ENCODE data around the gene RCAN2.

RCAN2 gene

DNA sequence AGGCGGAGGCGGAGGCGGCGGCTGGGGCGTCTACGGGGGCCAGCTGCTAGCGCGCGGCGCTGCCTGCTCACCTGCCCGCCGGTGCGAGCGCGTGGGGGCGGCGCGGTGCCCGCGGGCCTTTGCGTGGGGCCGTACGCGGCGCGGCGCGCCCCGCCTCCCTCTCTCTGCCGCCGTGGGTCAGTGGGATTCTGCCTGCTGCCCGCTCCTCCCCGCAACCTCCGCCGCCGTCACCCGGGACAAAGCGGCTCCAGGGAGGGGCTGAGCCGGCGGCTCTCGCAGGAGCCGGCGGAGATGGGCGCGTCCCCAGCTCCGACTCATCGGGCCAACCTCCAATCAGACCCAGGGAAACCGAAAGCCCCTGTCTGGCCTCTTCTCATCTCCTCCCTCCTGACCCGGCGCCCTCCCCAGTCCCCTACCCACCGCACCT is at the start of gene RCAN2:
Gene RCAN2, minus strand, starts transcription at position 249 of the 427 bp plus-strand sequence.
- DNase-seq (ENCODE audit: low spot score) = no peak

GRCh38 chr6:46539866-46540265 is 48.6 kb upstream of the RCAN2 start:
- no peak for DNase-seq (ENCODE audit: low spot score)

- DNase-seq (ENCODE audit: low spot score) = no peak
Observed at GRCh38 chr6:46538800-46539480, 47.7 kb upstream of the RCAN2 start.

- no peak for DNase-seq (ENCODE audit: low spot score)
Observed at GRCh38 chr6:46530896-46531295, 39.6 kb upstream of the RCAN2 start.

GRCh38 chr6:46528961-46529750 is 37.9 kb upstream of the RCAN2 start:
- no peak for DNase-seq (ENCODE audit: low spot score)

GRCh38 chr6:46526607-46527006 is 35.4 kb upstream of the RCAN2 start:
- no peak for DNase-seq (ENCODE audit: low spot score)

DNA sequence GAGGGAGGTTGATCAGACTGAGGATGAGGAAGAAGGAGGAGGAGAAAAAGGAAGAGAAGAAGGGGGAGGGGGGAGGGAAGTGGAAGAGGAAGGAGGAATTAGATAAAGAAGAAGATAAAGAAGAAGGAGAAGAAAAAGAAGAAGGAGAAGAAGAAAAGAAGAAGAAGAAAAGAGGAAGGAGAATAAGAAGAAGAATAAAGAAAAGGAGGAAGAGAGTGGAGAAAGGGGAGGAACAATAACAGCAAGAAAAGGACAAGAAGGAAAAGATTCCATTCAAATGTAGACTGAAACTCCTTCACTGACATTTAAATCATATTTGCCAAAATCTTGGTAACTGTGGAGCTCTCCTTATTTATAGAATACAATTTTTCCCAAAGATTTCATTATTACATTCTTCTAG is 34.3 kb upstream of the RCAN2 start:
- no peak for DNase-seq (ENCODE audit: low spot score)

DNA sequence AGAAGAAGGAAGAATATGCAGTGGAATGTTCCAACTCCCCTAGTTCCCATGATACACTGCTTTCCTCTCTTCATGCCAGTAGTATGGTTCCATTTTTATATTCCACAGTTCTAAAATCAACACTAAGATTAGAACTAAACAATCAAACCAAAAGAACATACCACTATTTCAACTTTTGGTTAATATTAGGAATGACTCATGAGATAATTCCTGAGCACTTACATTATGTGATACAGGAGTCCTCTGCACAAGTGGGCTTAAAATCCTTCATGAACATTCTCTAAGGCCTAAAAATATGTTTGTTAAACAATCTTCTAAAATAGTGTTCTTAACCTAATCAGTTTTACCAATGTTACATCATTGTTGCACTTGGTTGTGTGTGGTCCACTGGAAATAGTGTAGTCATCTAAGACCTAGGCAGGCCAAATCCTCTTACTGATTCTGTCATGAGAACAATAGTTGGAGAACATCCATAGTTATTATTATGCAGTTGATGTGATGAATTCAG is 30.3 kb upstream of the RCAN2 start:
- DNase-seq (ENCODE audit: low spot score) = no peak

DNA sequence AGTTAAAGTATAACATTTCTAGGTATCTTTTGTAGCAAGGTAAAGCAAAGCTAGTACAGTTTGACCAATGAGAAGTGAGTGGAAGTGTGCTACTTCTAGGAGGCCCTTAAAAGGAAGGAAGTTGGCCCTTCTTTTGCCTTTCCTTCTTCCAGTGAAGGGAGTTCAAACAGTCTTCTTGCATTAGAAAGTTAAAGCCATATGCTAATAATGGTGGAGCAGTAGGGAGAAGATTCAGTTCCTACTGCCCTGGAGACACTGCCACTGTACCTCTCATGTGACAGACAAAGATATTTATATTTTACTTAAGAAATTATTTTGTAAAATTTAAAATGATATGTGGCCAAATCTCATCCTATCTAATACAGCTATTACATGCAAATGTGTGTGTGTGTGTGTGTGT is 26.0 kb upstream of the RCAN2 start:
- no peak for DNase-seq (ENCODE audit: low spot score)

GRCh38 chr6:46513533-46513932 is 22.3 kb upstream of the RCAN2 start:
- no peak for DNase-seq (ENCODE audit: low spot score)

DNA sequence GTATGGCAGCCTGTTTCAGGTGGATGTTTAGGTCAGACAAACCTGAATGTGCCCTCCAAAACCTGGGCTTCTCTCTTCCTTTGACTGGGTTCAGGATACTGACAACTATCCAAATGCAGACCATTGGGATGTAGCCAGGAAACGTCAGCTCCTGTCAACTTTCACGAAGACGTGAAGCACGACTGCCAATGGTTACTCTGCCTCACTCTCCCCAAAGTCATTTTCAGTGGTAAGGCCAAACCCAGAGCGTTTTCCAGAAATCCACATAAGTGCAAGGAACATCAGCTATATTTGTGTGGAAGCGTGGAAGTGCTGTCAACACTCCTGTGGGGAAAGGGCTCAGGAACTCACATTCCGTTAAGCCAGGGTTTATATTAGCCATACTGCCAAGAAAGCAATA is 20.1 kb upstream of the RCAN2 start:
- DNase-seq (ENCODE audit: low spot score) = no peak

GRCh38 chr6:46510651-46511050 is 19.4 kb upstream of the RCAN2 start:
- DNase-seq (ENCODE audit: low spot score) = no peak

GRCh38 chr6:46509981-46510510 is 18.8 kb upstream of the RCAN2 start:
- DNase-seq (ENCODE audit: low spot score) = no peak

- no peak for DNase-seq (ENCODE audit: low spot score)
Observed at GRCh38 chr6:46509063-46509462, 17.8 kb upstream of the RCAN2 start.

GRCh38 chr6:46507426-46507825 is 16.2 kb upstream of the RCAN2 start:
- DNase-seq (ENCODE audit: low spot score) = no peak

DNA sequence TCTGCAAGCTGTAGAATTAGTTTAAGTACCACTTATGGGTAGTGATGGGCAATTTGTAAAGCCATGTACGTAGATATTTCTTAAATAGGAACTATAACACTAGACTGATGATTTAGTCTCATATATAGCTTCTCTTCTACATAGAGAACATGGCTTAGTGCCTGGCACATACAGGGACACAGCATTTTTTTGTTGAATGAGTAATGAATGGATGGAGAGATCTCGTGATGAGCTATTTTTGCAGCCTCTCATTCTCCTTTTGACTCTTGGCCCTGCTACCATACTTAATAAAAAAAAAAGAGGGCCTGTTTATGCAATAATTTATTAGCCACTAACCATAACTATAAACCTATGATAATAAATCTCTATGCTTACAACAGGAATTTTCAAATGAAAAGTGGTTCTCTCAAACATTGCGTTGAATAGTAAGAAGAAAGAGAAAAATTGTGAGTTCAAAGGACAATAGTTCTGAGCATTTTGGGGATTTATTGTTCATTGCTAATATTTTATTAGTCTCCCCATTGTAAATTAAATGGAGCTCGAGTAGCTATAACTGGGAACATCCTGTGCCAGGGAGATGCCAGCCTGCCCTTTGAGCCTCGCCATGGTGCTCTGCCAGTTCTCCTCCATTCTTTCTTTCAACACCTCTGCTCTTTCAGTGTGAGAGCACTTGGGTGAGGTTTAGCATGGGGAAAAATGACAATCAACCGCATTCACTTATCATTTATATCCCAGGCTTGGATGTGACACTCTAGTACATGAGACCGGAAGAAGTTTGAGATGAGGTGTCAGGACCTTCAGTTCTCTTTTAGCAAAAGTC is 14.7 kb upstream of the RCAN2 start:
- no peak for DNase-seq (ENCODE audit: low spot score)

DNA sequence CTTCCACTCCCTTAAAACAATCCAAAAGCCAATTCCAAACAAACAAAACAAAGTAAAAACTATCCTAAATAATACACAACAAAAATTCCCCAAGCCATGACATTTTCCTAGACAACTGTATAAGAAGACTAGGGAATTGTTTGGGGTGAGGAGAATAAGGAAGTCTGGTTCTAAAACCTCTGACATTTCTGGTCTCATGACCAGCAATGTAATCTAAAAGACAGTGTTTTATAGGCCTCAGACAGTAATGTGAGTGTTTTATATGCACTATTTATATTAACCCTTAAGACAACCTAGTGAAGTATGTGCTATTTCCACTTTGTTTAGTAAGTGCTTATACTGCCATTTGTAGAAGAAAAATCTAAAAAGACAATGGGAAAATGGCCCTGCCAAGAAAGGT is 13.0 kb upstream of the RCAN2 start:
- DNase-seq (ENCODE audit: low spot score) = no peak

GRCh38 chr6:46502486-46503119 is 11.4 kb upstream of the RCAN2 start:
- DNase-seq (ENCODE audit: low spot score) = no peak

- no peak for DNase-seq (ENCODE audit: low spot score)
Observed at GRCh38 chr6:46501136-46502089, 10.2 kb upstream of the RCAN2 start.

DNA sequence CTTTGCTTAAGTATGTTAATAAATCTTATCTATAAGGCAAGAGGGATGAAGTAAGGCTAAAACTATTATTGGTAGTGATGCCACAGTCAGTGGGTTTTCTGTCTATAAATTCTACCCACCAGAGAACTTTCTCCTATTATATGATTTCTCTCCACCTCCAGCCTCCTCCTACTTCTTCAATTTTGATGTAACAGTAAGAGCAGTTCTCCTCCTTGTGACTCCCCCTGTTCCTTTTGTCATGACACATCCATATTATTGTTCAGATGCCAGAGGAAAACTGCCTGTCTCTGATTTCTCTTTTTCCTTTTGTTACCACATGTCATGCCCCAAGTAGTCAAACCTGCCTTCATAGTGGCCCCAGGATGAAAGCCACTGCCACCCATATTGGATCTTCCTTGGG is 9.1 kb upstream of the RCAN2 start:
- no peak for DNase-seq (ENCODE audit: low spot score)
